ENCODE data around the gene SASH3. TPM values are rescaled to one million over a fixed set of nuclear protein-coding genes. Genes with fewer than 3 reads are reported as not detected.
"Not testable (repeated sequence)": the region's sequence is repeated elsewhere in the genome, so short reads cannot be mapped to it uniquely, and the experiment has no call there.

The SASH3 gene
- total RNA-seq, 1 donor from 2014 or later = not detected

- Histone ChIP-seq H3K36me3 (ENCODE audit: insufficient read depth, low read length) (no peaks in the 10 kb centered on the region), H3K4me3 (ENCODE audit: insufficient read depth, low read depth, low read length) (no peak overlapping the region), H3K9ac (ENCODE audit: low read length) (no peak overlapping the region), H3K4me2 (ENCODE audit: low read length) (no peak overlapping the region), H3K27ac (ENCODE audit: low read depth, low read length) (no peak overlapping the region), H4K20me1 (ENCODE audit: insufficient read depth, low read length) (no peaks in the 10 kb centered on the region), H3K9me3 (ENCODE audit: insufficient read depth, low read depth, low read length) (no peaks in the 10 kb centered on the region), H3K4me1 (ENCODE audit: insufficient read depth, low read length) (no peaks in the 10 kb centered on the region), H2AFZ (ENCODE audit: low read depth, low read length) (no peak overlapping the region), H3K79me2 (ENCODE audit: insufficient read depth, low read length) (no peaks in the 10 kb centered on the region), H3K27me3 (ENCODE audit: insufficient read depth, low read length) (peaks cover 3% of the 10 kb centered on the region)
- peaks cover 1% of the 10 kb centered on the region for H3K9me3 Mint-ChIP-seq (ENCODE audit: unreplicated experiment)
- FAIRE-seq = no peak
- H3K4me3 Mint-ChIP-seq (ENCODE audit: unreplicated experiment) = no peak overlapping the region
- no peak for DNase-seq (ENCODE audit: low read depth)
- H3K27me3 Mint-ChIP-seq (ENCODE audit: low read depth, unreplicated experiment) = peaks cover 16% of the 10 kb centered on the region
- no peaks in the 10 kb centered on the region for H3K36me3 Mint-ChIP-seq (ENCODE audit: low read depth, unreplicated experiment)
- peaks cover 3% of the 10 kb centered on the region for H3K4me1 Mint-ChIP-seq (ENCODE audit: low read depth, unreplicated experiment)
- no peak overlapping the region for H3K27ac Mint-ChIP-seq (ENCODE audit: unreplicated experiment)
- TF ChIP-seq EZH2 (IDR thresholded peaks at IDR 0.05; ENCODE audit: insufficient read depth, low read length) (no peak), CTCF (IDR thresholded peaks at IDR 0.05; ENCODE audit: insufficient read depth, low read depth, low read length) (no peak)
Measured at GRCh38 chrX:129741880-129742758, 37.6 kb upstream of the SASH3 start.

- not testable (repeated sequence) for FAIRE-seq; H3K4me1 Mint-ChIP-seq (ENCODE audit: low read depth, unreplicated experiment); H3K9me3 Mint-ChIP-seq (ENCODE audit: unreplicated experiment)
Measured at GRCh38 chrX:129742759-129743152, 37.0 kb upstream of the SASH3 start.

DNA sequence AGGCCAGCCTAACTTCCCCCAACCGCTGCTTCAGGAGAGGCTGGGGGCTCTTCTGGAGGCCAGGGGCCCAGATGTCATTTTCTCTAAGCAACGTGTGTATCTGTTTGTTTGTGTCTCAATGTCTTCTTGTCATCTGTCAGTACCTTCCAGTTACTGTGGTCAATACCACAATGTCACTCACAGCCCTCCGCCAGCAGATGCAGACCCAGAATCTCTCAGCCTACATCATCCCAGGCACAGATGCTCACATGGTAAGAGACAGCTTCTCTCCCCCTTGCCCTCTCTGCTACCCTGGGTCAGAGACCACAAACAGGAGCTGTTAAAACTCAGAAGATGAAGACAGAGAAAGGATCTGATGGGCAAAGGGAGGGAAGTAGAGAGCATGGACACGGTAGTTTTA is 35.9 kb upstream of the SASH3 start:
- Mint-ChIP-seq H3K4me3 (ENCODE audit: unreplicated experiment) (no peak overlapping the region), H3K4me1 (ENCODE audit: low read depth, unreplicated experiment) (no peaks in the 10 kb centered on the region), H3K27me3 (ENCODE audit: low read depth, unreplicated experiment) (peaks cover 11% of the 10 kb centered on the region), H3K9me3 (ENCODE audit: unreplicated experiment) (peaks cover 1% of the 10 kb centered on the region), H3K27ac (ENCODE audit: unreplicated experiment) (no peak overlapping the region), H3K36me3 (ENCODE audit: low read depth, unreplicated experiment) (no peaks in the 10 kb centered on the region)
- Histone ChIP-seq H3K4me3 (ENCODE audit: insufficient read depth, low read depth, low read length) (no peak overlapping the region), H3K27me3 (ENCODE audit: insufficient read depth, low read length) (peaks cover 3% of the 10 kb centered on the region), H3K4me1 (ENCODE audit: insufficient read depth, low read length) (peaks cover 2% of the 10 kb centered on the region), H3K4me2 (ENCODE audit: low read length) (no peak overlapping the region), H3K27ac (ENCODE audit: low read depth, low read length) (no peak overlapping the region), H3K9me3 (ENCODE audit: insufficient read depth, low read depth, low read length) (no peaks in the 10 kb centered on the region), H3K36me3 (ENCODE audit: insufficient read depth, low read length) (no peaks in the 10 kb centered on the region), H4K20me1 (ENCODE audit: insufficient read depth, low read length) (no peaks in the 10 kb centered on the region), H3K79me2 (ENCODE audit: insufficient read depth, low read length) (no peaks in the 10 kb centered on the region), H2AFZ (ENCODE audit: low read depth, low read length) (no peak overlapping the region), H3K9ac (ENCODE audit: low read length) (no peak overlapping the region)
- TF ChIP-seq CTCF (IDR thresholded peaks at IDR 0.05; ENCODE audit: insufficient read depth, low read depth, low read length) (no peak), EZH2 (IDR thresholded peaks at IDR 0.05; ENCODE audit: insufficient read depth, low read length) (no peak)
- no peak for DNase-seq (ENCODE audit: low read depth)
- FAIRE-seq = no peak

More at GRCh38 chrX:129742759-129743152, 37.0 kb upstream of the SASH3 start:
- H3K4me3 ChIP-seq (ENCODE audit: insufficient read depth, low read depth, low read length); H2AFZ ChIP-seq (ENCODE audit: low read depth, low read length); H4K20me1 ChIP-seq (ENCODE audit: insufficient read depth, low read length); H3K4me1 ChIP-seq (ENCODE audit: insufficient read depth, low read length); H3K4me3 Mint-ChIP-seq (ENCODE audit: unreplicated experiment); H3K27ac ChIP-seq (ENCODE audit: low read depth, low read length); H3K9ac ChIP-seq (ENCODE audit: low read length); H3K4me2 ChIP-seq (ENCODE audit: low read length); H3K36me3 Mint-ChIP-seq (ENCODE audit: low read depth, unreplicated experiment); DNase-seq (ENCODE audit: low read depth); H3K9me3 ChIP-seq (ENCODE audit: insufficient read depth, low read depth, low read length); H3K27me3 ChIP-seq (ENCODE audit: insufficient read depth, low read length); H3K36me3 ChIP-seq (ENCODE audit: insufficient read depth, low read length); H3K79me2 ChIP-seq (ENCODE audit: insufficient read depth, low read length); H3K27ac Mint-ChIP-seq (ENCODE audit: unreplicated experiment): not testable (repeated sequence)
- H3K27me3 Mint-ChIP-seq (ENCODE audit: low read depth, unreplicated experiment) = peaks cover 16% of the 10 kb centered on the region
